Caco-2 (cell line): ENCODE data around the gene SLMAP. TPM values are rescaled to one million over a fixed set of nuclear protein-coding genes. Genes with fewer than 3 reads are reported as not detected.

Source experiments
- BruUV-seq: library from RNA; stranded (reverse); fragments of 400-500 nt; replicated peaks from 2 replicates; lab custom pipeline; 2021; lab: Mats Ljungman, UMichigan
- CTCF ChIA-PET: fragments of 300-600 bp; sonication (Branson Sonifier 250); formaldehyde crosslinking; loops from one replicate; lab custom pipeline; 2022; ENCODE audit warnings: antibody characterized with exemption; lab: Charles Lee
- POLR2A ChIA-PET: fragments of 300-600 bp; sonication (Branson Sonifier 250); formaldehyde crosslinking; loops from one replicate; lab custom pipeline; 2022; ENCODE audit warnings: antibody characterized with exemption; lab: Charles Lee
- DNase-seq, 2 experiments: peaks; one replicate each; pipeline versions ENCODE4 v3.0.0 to v3.0.0-alpha.2; 2020 to 2022
- H3K27me3 ChIP-seq: replicated peaks from 2 replicates; pipeline ENCODE4 v1.6.0; 2011; ENCODE audit warnings: low read length; ENCODE audit not compliant: control insufficient read depth, insufficient read depth
- H3K36me3 ChIP-seq: 2 replicates; pipeline ENCODE4 v1.5.1; 2011; ENCODE audit warnings: low read length; ENCODE audit not compliant: control insufficient read depth, insufficient read depth
- H3K4me1 ChIP-seq: fragments of 250-450 bp; sonication (Bioruptor Pico); 2 replicates; pipeline ENCODE4 v1.5.1; 2020; ENCODE audit warnings: mild to moderate bottlenecking
- H3K4me3 ChIP-seq: 2 replicates; pipeline ENCODE4 v1.5.1; 2011; ENCODE audit warnings: low read depth, mild to moderate bottlenecking, control low read depth, low read length
- H3K9me3 ChIP-seq: fragments of 250-450 bp; sonication (Bioruptor Pico); 2 replicates; pipeline ENCODE4 v1.5.1; 2020; ENCODE audit warnings: mild to moderate bottlenecking, moderate library complexity
- H3K27ac Mint-ChIP-seq: one replicate; pipeline ENCODE4 v1.8.0; 2022; ENCODE audit warnings: mixed read lengths; ENCODE audit not compliant: unreplicated experiment
- H3K27me3 Mint-ChIP-seq: one replicate; pipeline ENCODE4 v1.8.0; 2022; ENCODE audit warnings: mixed read lengths; ENCODE audit not compliant: insufficient read depth, unreplicated experiment
- H3K36me3 Mint-ChIP-seq: one replicate; pipeline ENCODE4 v1.8.0; 2022; ENCODE audit warnings: mild to moderate bottlenecking, mixed read lengths; ENCODE audit not compliant: insufficient read depth, unreplicated experiment
- H3K4me1 Mint-ChIP-seq: one replicate; pipeline ENCODE4 v1.8.0; 2022; ENCODE audit warnings: low read depth, mixed read lengths; ENCODE audit not compliant: unreplicated experiment
- H3K4me3 Mint-ChIP-seq: one replicate; pipeline ENCODE4 v1.8.0; 2022; ENCODE audit warnings: mild to moderate bottlenecking, moderate library complexity, mixed read lengths; ENCODE audit not compliant: unreplicated experiment
- H3K9me3 Mint-ChIP-seq: one replicate; pipeline ENCODE4 v1.8.0; 2022; ENCODE audit warnings: mixed read lengths; ENCODE audit not compliant: unreplicated experiment
- intact Hi-C: fragments of 100-400 bp; cut with micrococcal nuclease; formaldehyde crosslinking; loops from one replicate; pipeline ENCODE4 v1.10.0; 2022; ENCODE audit not compliant: unreplicated experiment
- total RNA-seq: library from RNA; stranded (reverse); gene quantifications from 2 replicates; pipeline ENCODE4 v1.2.3, GENCODE V29; 2022
- TF ChIP-seq, protein P1 (sequence below), 2 experiments: fragments of 200-600 bp in 1 of 2; IDR thresholded peaks; 1 replicate in 1 of 2; 2 replicates in 1 of 2; pipeline versions ENCODE4 v1.5.1 to v1.8.0; 2011 to 2022; ENCODE audit warnings: antibody characterized with exemption in 1 of 2, control low read depth in 1 of 2, inconsistent platforms in 1 of 2, low read depth in 1 of 2, low read length in 1 of 2, mild to moderate bottlenecking in 1 of 2, moderate library complexity in 1 of 2; ENCODE audit not compliant: insufficient read depth in 1 of 2, severe bottlenecking in 1 of 2, unreplicated experiment in 1 of 2

SLMAP gene
- total RNA-seq, 1 experiment from 2014 or later = 136 TPM

DNA sequence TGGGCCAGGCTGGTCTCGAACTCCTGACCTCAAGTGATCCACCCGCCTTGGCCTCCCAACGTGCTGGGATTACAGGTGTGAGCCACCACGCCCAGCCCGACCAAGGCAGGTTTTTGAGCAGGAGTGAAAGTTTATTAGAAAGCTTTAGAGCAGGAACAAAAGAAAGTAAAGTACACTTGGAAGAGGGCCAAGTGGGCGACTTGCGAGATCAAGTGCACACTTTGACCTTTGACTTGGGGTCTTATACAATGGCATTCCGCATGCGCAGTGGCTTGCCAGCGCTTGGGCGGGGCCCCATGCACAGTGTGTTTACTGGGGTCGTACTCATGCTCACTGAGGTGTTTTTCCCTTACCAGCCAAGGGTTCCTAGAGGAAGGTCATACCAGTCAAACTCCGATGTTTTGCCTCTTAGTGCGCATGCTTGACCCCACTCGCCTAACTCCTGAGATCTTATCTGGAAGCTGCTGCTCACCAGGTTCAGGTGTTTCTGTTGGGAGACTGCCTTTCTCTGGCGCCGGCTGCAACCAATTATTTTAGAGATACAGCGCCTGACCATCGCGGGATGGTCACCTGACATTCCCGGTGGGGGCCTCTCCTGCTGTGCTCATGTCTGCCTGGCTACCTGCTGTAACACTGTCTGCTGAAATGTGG is 205.2 kb downstream of the SLMAP start:
- Mint-ChIP-seq H3K36me3 (no peaks in the 10 kb centered on the region), H3K4me1 (peaks cover 31% of the 10 kb centered on the region), H3K4me3 (no peak overlapping the region), H3K27ac (peak overlapping the region; percentile 49), H3K27me3 (no peaks in the 10 kb centered on the region), H3K9me3 (no peaks in the 10 kb centered on the region)
- no peaks in the 10 kb centered on the region for H3K27me3 ChIP-seq
- TF ChIP-seq, protein P1, sequence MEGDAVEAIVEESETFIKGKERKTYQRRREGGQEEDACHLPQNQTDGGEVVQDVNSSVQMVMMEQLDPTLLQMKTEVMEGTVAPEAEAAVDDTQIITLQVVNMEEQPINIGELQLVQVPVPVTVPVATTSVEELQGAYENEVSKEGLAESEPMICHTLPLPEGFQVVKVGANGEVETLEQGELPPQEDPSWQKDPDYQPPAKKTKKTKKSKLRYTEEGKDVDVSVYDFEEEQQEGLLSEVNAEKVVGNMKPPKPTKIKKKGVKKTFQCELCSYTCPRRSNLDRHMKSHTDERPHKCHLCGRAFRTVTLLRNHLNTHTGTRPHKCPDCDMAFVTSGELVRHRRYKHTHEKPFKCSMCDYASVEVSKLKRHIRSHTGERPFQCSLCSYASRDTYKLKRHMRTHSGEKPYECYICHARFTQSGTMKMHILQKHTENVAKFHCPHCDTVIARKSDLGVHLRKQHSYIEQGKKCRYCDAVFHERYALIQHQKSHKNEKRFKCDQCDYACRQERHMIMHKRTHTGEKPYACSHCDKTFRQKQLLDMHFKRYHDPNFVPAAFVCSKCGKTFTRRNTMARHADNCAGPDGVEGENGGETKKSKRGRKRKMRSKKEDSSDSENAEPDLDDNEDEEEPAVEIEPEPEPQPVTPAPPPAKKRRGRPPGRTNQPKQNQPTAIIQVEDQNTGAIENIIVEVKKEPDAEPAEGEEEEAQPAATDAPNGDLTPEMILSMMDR (IDR thresholded peaks at IDR 0.05; ENCODE audit: insufficient read depth in 1 of 2, low read depth in 1 of 2, low read length in 1 of 2, severe bottlenecking in 1 of 2, unreplicated experiment in 1 of 2) = no peak
- ChIA-PET POLR2A (no interaction called here), CTCF (interaction anchor here (0.8 to 1.5 kb wide), 2 partner anchors 10 to 12 kb away, joined by 3 to 11 read pairs; no protein-coding TSS in a partner anchor)
- BruUV-seq = no TSS peak
- H3K36me3 ChIP-seq = no peaks in the 10 kb centered on the region
- H3K9me3 ChIP-seq = peaks cover 5% of the 10 kb centered on the region; the same call in 1 of the 2 replicates
- intact Hi-C loops = loop anchor here (5.0 kb wide), 2 partner anchors 151 to 206 kb away; no protein-coding TSS in a partner anchor
- peaks cover 32% of the 10 kb centered on the region for H3K4me1 ChIP-seq
- no peak overlapping the region for H3K4me3 ChIP-seq
- no peak for DNase-seq

DNA sequence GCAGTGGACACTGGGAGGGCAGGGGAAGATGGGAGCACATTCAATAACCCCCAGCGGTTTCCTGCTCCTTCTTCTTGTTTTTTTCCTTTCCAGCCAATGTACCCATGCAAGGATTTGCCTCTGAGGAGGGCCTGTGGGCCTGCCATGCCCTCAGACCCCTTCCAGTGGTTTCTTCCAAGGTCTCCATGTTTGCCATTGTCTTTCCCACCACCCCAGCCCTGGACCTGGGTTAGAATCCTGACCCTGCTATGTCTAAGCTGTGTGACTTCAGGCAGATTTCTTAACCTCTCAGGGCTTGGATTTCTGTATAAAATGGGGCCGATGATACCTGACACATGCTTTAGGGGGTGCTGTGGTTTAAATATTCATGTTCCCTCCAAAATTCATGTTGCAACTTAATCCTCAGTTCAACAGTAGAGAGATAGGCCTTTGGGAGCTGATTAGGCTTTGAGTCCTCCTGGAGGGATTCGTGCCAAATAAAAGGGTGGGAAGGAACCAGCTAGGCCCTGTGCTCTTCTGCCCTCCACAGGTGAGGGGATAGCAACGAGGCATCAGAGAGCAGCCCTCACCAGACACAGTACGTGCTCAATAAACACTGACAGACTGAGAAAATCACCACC is 205.8 kb downstream of the SLMAP start:
- no peaks in the 10 kb centered on the region for H3K9me3 Mint-ChIP-seq
- no peaks in the 10 kb centered on the region for H3K27me3 Mint-ChIP-seq
- H3K27me3 ChIP-seq = no peaks in the 10 kb centered on the region
- TF ChIP-seq, protein P1 (IDR thresholded peaks at IDR 0.05; ENCODE audit: insufficient read depth in 1 of 2, low read depth in 1 of 2, low read length in 1 of 2, severe bottlenecking in 1 of 2, unreplicated experiment in 1 of 2) = peak in 1 of 2 experiments; percentile 47
- CTCF ChIA-PET = interaction anchor here (0.5 to 1.5 kb wide), 14 partner anchors 9 to 344 kb away, joined by 3 to 11 read pairs (median 4); partner anchors contain the start of genes FLNB, HTD2 and RPP14
- H3K36me3 Mint-ChIP-seq = no peaks in the 10 kb centered on the region
- peak overlapping the region; percentile 49 for H3K27ac Mint-ChIP-seq
- no peak overlapping the region for H3K4me3 ChIP-seq
- no TSS peak for BruUV-seq
- peak in 1 of 2 experiments; percentile 60 for DNase-seq
- H3K36me3 ChIP-seq = no peaks in the 10 kb centered on the region
- peaks cover 32% of the 10 kb centered on the region for H3K4me1 ChIP-seq
- H3K4me1 Mint-ChIP-seq = peaks cover 31% of the 10 kb centered on the region
- POLR2A ChIA-PET = interaction anchor here (0.7 to 0.9 kb wide), 2 partner anchors 10 to 17 kb away, joined by 3 read pairs; no protein-coding TSS in a partner anchor
- intact Hi-C loops = loop anchor here (2.0 to 5.0 kb wide), 3 partner anchors 37 to 205 kb away; no protein-coding TSS in a partner anchor
- peaks cover 5% of the 10 kb centered on the region; the same call in 1 of the 2 replicates for H3K9me3 ChIP-seq
- H3K4me3 Mint-ChIP-seq = no peak overlapping the region

DNA sequence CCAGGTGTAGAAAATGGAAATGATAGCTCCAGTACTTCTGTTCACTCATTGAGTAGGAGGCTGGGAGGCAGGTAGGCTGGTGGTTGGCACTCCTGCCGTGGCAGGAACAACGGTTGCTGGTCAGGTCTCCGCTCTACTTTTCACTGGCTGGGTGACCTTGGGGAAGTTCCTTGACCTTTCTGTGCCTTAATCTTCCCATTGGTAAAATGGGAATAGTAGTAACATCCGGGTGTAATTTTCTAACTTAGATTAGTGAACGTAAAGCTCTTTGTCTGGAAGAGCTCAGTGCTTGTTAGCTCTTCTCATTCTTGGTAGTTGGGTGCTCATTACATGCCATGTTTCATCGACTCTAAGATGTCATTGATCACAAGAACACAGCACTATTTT is 206.3 kb downstream of the SLMAP start:
- Mint-ChIP-seq H3K4me3 (no peak overlapping the region), H3K9me3 (no peaks in the 10 kb centered on the region), H3K27ac (peak overlapping the region; percentile 49), H3K4me1 (peaks cover 31% of the 10 kb centered on the region), H3K36me3 (no peaks in the 10 kb centered on the region), H3K27me3 (no peaks in the 10 kb centered on the region)
- POLR2A ChIA-PET = interaction anchor here (0.6 to 0.9 kb wide), 3 partner anchors 10 to 45 kb away, joined by 3 read pairs; no protein-coding TSS in a partner anchor
- TF ChIP-seq, protein P1 (IDR thresholded peaks at IDR 0.05; ENCODE audit: insufficient read depth in 1 of 2, low read depth in 1 of 2, low read length in 1 of 2, severe bottlenecking in 1 of 2, unreplicated experiment in 1 of 2) = no peak
- intact Hi-C loops = loop anchor here (2.0 to 5.0 kb wide), 3 partner anchors 36 to 205 kb away; no protein-coding TSS in a partner anchor
- peaks cover 32% of the 10 kb centered on the region for H3K4me1 ChIP-seq
- no TSS peak for BruUV-seq
- H3K4me3 ChIP-seq = no peak overlapping the region
- DNase-seq = no peak
- H3K36me3 ChIP-seq = no peaks in the 10 kb centered on the region
- peaks cover 5% of the 10 kb centered on the region; the same call in 1 of the 2 replicates for H3K9me3 ChIP-seq
- CTCF ChIA-PET = interaction anchor here (0.5 to 1.5 kb wide), 14 partner anchors 9 to 343 kb away, joined by 3 to 11 read pairs (median 4); partner anchors contain the start of genes FLNB, HTD2 and RPP14
- H3K27me3 ChIP-seq = no peaks in the 10 kb centered on the region
